ENCODE results near the gene PAXX.

PAXX gene

DNA sequence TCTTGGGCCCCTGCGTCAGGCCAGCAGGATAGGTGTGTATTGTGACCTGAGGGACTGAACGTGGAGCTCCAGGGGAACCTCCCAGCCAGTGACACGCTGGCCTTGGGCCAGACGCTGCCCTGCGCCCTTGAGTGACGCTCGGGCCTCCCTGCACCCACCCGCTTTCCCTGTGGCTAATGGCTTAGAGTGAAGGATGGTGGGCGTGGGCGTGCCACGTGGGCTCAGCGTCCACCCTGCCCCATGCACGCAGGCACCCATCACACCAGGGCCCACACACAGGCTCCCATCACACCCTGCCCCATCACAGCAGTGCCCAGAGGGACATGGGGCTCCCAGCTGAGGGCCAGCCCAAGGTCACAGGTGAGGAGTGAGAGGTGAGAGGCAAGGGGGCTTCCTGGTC is 44.8 kb downstream of the PAXX start:
- H3K79me2 ChIP-seq (ENCODE audit: insufficient read depth, low read depth) = no peaks in the 10 kb centered on the region
- H3K36me3 ChIP-seq (ENCODE audit: insufficient read depth) = no peaks in the 10 kb centered on the region
- TF ChIP-seq, protein P1, sequence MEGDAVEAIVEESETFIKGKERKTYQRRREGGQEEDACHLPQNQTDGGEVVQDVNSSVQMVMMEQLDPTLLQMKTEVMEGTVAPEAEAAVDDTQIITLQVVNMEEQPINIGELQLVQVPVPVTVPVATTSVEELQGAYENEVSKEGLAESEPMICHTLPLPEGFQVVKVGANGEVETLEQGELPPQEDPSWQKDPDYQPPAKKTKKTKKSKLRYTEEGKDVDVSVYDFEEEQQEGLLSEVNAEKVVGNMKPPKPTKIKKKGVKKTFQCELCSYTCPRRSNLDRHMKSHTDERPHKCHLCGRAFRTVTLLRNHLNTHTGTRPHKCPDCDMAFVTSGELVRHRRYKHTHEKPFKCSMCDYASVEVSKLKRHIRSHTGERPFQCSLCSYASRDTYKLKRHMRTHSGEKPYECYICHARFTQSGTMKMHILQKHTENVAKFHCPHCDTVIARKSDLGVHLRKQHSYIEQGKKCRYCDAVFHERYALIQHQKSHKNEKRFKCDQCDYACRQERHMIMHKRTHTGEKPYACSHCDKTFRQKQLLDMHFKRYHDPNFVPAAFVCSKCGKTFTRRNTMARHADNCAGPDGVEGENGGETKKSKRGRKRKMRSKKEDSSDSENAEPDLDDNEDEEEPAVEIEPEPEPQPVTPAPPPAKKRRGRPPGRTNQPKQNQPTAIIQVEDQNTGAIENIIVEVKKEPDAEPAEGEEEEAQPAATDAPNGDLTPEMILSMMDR (conservative IDR thresholded peaks at IDR 0.05; ENCODE audit: low read depth, low read length) = no peak
- H3K27ac ChIP-seq = no peak overlapping the region
- H3K27me3 ChIP-seq (ENCODE audit: insufficient read depth, low read depth) = peaks cover 54% of the 10 kb centered on the region
- H3K4me2 ChIP-seq = no peak overlapping the region
- no peak overlapping the region for H2AFZ ChIP-seq (ENCODE audit: low read depth)
- no peak overlapping the region for H3K9ac ChIP-seq
- H3K4me1 ChIP-seq (ENCODE audit: low read depth, poor library complexity, severe bottlenecking) = peaks cover 16% of the 10 kb centered on the region
- H4K20me1 ChIP-seq (ENCODE audit: insufficient read depth) = no peaks in the 10 kb centered on the region
- H3K4me3 ChIP-seq (IDR thresholded peaks at IDR 0.05; ENCODE audit: insufficient read depth, low read depth, low read length) = no peak overlapping the region

DNA sequence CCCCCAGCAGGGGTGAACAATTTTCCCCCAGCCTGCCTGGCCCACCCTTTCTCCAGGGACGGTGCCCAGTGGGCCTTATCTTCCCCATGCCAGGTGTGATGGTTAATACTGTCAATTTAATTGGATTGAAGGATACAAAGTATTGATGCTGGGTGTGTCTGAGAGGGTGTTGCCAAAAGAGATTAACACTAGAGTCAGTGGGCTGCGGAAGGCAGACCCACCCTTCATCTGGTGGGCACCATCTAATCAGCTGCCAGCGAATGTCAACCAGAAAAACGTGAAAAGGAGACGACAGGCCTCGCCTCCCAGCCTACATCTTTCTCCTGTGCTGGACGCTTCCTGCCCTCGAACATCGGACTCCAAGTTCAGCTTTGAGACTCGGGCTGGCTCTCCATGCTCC is 45.3 kb downstream of the PAXX start:
- H3K4me1 ChIP-seq (ENCODE audit: low read depth, poor library complexity, severe bottlenecking) = peaks cover 16% of the 10 kb centered on the region
- TF ChIP-seq, protein P1 (conservative IDR thresholded peaks at IDR 0.05; ENCODE audit: low read depth, low read length) = no peak

GRCh38 chr9:137038916-137039315 is 46.7 kb downstream of the PAXX start:
- H4K20me1 ChIP-seq (ENCODE audit: insufficient read depth) = no peaks in the 10 kb centered on the region
- H3K4me2 ChIP-seq = no peak overlapping the region
- H3K27ac ChIP-seq = no peak overlapping the region
- H3K4me1 ChIP-seq (ENCODE audit: low read depth, poor library complexity, severe bottlenecking) = peaks cover 13% of the 10 kb centered on the region
- peaks cover 72% of the 10 kb centered on the region for H3K27me3 ChIP-seq (ENCODE audit: insufficient read depth, low read depth)
- H3K9ac ChIP-seq = no peak overlapping the region
- no peaks in the 10 kb centered on the region for H3K79me2 ChIP-seq (ENCODE audit: insufficient read depth, low read depth)
- H2AFZ ChIP-seq (ENCODE audit: low read depth) = no peak overlapping the region
- TF ChIP-seq, protein P1 (conservative IDR thresholded peaks at IDR 0.05; ENCODE audit: low read depth, low read length) = no peak
- H3K36me3 ChIP-seq (ENCODE audit: insufficient read depth) = no peaks in the 10 kb centered on the region
- H3K4me3 ChIP-seq (IDR thresholded peaks at IDR 0.05; ENCODE audit: insufficient read depth, low read depth, low read length) = no peak overlapping the region

More for the DNA sequence above, 45.3 kb downstream of the PAXX start:
- Histone ChIP-seq H3K79me2 (ENCODE audit: insufficient read depth, low read depth) (no peaks in the 10 kb centered on the region), H3K27me3 (ENCODE audit: insufficient read depth, low read depth) (peaks cover 58% of the 10 kb centered on the region), H3K4me2 (no peak overlapping the region), H3K4me3 (IDR thresholded peaks at IDR 0.05; ENCODE audit: insufficient read depth, low read depth, low read length) (no peak overlapping the region), H4K20me1 (ENCODE audit: insufficient read depth) (no peaks in the 10 kb centered on the region), H3K9ac (no peak overlapping the region), H3K36me3 (ENCODE audit: insufficient read depth) (no peaks in the 10 kb centered on the region), H3K27ac (no peak overlapping the region), H2AFZ (ENCODE audit: low read depth) (no peak overlapping the region)

GRCh38 chr9:137039611-137040366 is 47.6 kb downstream of the PAXX start:
- Histone ChIP-seq H3K4me2 (no peak overlapping the region), H2AFZ (ENCODE audit: low read depth) (no peak overlapping the region), H3K4me3 (IDR thresholded peaks at IDR 0.05; ENCODE audit: insufficient read depth, low read depth, low read length) (no peak overlapping the region), H3K36me3 (ENCODE audit: insufficient read depth) (no peaks in the 10 kb centered on the region), H3K27me3 (ENCODE audit: insufficient read depth, low read depth) (peaks cover 80% of the 10 kb centered on the region), H3K9ac (no peak overlapping the region), H3K27ac (no peak overlapping the region), H3K79me2 (ENCODE audit: insufficient read depth, low read depth) (no peaks in the 10 kb centered on the region), H3K4me1 (ENCODE audit: low read depth, poor library complexity, severe bottlenecking) (peaks cover 7% of the 10 kb centered on the region), H4K20me1 (ENCODE audit: insufficient read depth) (no peaks in the 10 kb centered on the region)
- TF ChIP-seq, protein P1 (conservative IDR thresholded peaks at IDR 0.05; ENCODE audit: low read depth, low read length) = no peak
